Stimulated activated CD4-positive, alpha-beta T cell treated with anti-CD3 and anti-CD28 coated beads, Interleukin-15, amount 100 ng/mL, for 1 hour (primary cell): ENCODE results near the gene PIGQ.
A peak's percentile ranks its signal among the peaks of the same experiment; 100 is the strongest.

ENCODE experiments used
- DNase-seq, 2 donors: peaks; one replicate each; pipeline ENCODE4 v3.0.0-alpha.2; 2020; ENCODE audit warnings: low read depth in 1 of 2, low spot score in 1 of 2

PIGQ gene

DNA sequence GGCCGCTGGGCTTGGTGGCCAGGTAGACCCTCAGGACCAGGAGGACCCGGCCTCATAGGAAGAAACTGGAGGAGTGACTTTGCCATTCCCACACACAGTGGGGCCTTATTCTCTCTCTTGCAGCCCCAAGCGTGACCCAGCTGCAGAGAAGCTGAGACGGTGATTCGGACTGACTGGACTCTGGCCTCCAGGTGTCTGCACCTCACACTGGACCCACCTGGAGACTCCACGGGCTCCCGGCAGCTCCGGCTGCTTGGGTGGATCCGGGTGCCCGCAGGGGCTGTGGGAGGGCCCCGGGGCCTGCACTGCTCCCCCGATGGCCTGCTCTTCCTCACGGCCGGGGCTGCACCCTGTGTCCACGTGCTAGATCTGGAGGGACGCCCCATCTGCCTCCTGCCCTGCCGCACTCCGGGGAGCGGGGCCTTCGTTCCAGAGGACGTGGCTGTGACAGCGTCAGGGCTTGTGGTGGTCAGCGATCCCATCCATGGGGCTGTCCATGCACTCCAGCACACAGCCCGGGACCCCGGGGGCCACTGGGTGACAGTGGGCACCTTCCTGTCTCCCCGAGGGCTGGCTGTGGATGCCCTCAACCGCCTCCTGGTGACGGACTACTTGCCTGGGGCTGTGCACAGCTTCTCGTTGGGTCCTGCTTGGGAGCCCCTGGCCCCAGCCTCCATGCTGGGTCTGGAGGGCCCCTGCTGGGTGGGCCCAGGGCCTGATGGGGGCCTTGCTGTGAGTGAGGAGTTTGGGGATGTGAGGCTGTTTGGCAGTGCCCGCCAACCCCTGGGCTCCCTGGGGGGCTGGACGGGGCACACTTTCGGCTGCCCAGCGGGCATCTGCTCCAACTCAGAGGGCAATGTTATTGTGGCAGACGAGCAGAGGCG lies 2.2 kb upstream of the PIGQ start:
- DNase-seq: no peak

DNA sequence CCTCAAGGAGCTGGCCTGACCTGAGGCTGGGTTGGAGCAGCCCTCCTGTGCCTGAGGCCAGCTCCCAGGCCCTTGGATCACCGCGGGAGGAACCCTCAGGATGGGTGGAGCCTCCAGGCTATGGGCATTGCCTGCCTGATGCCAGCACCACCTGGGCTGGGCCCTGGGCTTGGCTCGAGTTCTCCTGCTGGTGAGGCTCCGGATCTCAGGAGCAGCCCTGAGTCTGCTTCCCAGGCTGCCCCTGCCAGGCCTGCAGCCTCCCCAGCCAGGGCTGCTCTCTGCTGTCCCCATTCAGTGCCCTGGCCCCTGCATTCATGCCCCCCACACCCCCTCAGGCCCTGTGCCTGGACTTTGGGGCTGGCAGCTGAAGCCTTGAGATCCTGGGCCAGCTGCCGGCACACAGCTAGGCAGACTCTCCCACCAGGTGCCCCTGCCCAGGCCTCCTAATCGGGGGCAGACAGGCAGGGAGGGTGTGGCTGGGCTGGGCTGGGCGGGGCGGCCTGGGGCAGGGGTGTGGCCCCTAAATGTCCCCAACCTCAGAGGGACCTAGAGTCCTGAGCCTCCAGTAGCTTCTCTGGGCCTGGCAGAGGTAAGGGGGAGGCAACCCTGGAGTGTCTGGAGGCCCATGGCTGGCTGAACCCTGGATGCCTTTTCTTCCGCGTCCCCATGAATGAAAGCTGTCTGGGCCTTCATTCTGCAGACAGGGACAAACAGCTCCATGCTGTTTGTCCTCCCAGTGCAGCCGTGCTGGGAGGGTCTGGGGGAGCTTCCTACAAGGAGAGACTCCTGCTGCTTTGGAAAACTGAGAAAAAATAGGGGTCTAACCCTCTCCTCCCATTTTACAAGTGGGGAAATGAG lies 1.1 kb upstream of the PIGQ start:
- no peak for DNase-seq

DNA sequence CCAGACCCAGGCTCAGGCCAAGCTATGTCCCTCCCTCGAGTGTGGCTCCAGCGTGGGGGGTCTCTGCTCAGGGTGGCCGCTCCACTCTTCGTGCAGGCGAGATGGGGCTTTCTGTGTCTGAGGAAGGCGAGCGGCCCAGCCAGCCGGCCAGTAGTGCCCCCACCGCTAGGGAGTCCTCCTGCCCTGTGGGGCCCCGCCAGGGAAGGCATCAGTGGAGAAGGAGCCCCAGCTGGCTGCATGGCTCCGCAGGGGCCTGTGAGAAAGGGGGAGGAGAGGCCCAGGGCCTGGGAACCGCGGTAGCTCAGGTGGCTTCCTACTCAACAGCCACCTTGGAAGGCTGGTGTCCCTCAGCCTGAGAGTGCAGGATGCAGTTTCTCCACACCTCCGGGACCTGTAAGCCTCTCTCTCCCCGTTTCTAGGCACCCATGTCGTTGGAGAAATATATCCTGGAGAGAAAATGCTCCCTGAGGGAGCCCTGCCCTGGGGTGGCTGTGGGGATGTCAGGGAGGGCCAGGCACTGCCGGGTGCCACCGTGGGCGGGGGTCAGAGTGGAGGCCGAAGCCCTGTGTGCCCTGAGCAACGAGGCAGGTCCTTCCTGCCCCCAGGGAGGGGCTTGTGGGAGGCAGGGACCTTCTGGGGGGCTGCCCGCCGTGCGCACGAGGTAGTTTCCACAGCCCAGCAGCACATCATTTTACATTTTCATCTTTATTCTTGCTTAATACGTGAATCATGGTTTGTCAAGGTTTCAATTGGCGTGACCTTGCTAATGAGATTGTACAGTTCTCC lies 3.3 kb downstream of the PIGQ start:
- no peak for DNase-seq

DNA sequence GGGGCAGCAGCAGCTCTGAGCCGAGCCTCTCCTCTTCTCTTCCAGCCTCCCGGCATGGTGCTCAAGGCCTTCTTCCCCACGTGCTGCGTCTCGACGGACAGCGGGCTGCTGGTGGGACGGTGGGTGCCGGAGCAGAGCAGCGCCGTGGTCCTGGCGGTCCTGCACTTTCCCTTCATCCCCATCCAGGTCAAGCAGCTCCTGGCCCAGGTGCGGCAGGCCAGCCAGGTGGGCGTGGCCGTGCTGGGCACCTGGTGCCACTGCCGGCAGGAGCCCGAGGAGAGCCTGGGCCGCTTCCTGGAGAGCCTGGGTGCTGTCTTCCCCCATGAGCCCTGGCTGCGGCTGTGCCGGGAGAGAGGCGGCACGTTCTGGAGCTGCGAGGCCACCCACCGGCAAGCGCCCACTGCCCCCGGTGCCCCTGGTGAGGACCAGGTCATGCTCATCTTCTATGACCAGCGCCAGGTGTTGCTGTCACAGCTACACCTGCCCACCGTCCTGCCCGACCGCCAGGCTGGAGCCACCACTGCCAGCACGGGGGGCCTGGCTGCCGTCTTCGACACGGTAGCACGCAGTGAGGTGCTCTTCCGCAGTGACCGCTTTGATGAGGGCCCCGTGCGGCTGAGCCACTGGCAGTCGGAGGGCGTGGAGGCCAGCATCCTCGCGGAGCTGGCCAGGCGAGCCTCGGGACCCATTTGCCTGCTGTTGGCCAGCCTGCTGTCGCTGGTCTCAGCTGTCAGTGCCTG lies 4.4 kb downstream of the PIGQ start:
- no peak for DNase-seq

- no peak for DNase-seq
These were observed 5.8 kb downstream of the PIGQ start for GRCh38 chr16:575354-576196.

DNA sequence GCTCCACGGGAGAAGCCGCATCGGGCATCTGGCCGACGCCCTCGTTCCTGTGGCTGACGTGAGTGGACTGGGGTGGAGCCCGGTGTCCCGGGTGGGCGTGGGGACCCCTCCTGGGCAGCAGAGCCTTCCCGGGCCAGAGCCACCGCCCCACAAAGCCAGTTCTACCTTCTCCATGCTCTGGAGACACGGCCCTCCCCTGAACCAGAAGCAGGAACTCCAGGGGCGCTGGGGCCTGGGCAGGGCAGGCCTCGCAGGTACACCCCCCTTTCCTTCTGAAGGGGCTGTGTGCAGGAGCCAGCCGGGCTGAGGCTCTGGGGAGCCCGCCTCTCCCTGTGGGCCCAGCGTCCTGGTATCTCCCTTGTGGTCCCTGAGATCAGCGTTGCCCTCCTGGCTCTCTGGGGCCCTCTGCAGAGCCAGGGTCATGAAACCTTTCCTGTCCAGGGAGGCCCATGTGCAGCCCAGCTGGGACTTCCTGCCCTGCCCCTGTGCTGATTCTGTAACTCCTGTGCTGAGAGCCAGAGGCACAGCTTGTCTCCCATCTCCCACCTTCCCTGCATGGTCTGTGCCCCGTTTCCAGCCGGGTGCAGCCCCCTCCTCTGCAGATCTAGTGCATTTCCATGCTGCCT lies 6.5 kb downstream of the PIGQ start:
- DNase-seq: no peak

DNA sequence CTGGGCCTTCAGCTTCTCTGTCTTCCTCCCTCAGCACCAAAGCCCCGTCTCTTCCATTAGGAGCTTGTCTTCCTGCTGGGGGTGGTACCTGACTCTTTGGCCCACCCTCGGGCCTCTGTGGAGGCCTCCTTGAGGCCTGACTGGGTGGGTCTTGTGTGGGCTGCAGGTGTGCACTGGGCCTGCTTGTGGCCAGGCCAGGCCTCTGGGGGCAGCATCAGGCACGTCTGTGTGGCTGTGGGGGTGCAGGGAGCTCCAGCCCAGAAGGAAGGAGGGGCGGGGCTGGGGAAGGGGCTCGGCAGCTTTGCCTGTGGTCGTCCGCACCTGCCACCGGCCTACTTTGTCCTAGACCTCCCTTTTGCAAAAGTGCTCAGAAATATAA lies 7.0 kb downstream of the PIGQ start:
- no peak for DNase-seq

DNA sequence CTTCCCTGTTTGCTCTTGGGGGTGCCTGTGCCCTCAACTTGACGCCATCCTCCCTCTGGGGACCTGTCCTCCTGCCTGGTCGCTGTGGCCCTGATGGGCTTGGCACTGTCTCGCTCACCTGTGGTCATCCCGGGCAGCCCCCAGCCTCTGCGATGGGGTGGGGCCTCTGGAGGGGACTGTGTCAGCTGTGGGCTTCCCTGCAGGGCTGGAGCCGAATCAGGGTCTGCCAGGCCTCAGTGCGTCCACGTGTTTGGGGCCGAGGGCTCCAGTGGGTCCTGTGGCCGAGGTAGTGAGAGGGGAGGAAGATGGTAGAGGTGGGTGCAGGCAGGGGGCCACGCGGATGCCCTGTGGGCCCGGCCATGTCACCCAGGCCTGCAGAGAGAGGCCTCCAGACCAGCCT lies 8.0 kb downstream of the PIGQ start:
- DNase-seq: no peak

GRCh38 chr16:578232-578869 lies 8.6 kb downstream of the PIGQ start:
- no peak for DNase-seq

DNA sequence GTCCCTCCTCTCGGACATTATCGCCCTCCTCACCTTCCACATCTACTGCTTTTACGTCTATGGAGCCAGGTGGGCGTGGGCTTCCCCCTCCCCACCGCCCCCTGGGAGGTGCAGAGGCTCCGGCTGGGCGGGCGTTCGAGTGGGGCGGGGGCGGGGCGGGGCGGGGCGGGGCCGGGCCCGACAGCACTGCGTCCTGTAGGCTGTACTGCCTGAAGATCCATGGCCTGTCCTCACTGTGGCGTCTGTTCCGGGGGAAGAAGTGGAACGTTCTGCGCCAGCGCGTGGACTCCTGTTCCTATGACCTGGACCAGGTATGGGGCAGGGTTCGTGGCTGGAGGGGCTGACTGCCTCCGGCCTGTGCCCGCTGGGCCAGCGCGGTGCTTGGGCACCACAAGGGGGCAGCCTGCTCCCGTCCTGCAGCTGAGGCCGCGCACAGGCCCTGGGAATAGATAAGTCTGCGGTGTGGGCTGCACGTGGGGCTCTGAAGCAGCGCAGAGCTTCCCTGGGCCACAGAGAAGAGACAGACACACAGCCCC lies 9.2 kb downstream of the PIGQ start:
- peak; percentile 44 to 45 for DNase-seq

- DNase-seq: no peak
These were observed 10.6 kb downstream of the PIGQ start for GRCh38 chr16:580141-580945.

GRCh38 chr16:580946-581498 lies 11.3 kb downstream of the PIGQ start:
- DNase-seq: no peak

DNA sequence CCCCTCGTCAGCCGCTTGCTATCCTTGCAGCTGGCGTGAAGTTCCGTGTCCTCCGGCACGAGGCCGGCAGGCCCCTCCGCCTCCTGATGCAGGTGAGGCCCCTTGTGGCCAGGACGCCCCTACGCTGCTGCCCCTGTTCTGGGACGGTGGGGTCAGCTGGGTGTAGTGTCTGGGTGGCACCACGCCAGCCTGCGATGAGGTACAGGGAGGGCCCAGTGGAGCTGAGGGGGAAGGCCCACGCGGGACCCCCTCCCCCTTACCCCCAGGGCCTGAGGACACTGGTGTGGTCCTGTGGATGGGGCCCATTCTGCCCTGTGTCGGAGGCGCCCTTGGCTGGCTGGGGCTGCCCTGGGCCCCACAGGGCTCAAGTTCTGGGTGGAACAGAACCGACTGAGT lies 12.4 kb downstream of the PIGQ start:
- no peak for DNase-seq

- DNase-seq: no peak
These were observed 13.0 kb downstream of the PIGQ start for GRCh38 chr16:582614-583331.

GRCh38 chr16:583470-583814 lies 13.7 kb downstream of the PIGQ start:
- DNase-seq: no peak

DNA sequence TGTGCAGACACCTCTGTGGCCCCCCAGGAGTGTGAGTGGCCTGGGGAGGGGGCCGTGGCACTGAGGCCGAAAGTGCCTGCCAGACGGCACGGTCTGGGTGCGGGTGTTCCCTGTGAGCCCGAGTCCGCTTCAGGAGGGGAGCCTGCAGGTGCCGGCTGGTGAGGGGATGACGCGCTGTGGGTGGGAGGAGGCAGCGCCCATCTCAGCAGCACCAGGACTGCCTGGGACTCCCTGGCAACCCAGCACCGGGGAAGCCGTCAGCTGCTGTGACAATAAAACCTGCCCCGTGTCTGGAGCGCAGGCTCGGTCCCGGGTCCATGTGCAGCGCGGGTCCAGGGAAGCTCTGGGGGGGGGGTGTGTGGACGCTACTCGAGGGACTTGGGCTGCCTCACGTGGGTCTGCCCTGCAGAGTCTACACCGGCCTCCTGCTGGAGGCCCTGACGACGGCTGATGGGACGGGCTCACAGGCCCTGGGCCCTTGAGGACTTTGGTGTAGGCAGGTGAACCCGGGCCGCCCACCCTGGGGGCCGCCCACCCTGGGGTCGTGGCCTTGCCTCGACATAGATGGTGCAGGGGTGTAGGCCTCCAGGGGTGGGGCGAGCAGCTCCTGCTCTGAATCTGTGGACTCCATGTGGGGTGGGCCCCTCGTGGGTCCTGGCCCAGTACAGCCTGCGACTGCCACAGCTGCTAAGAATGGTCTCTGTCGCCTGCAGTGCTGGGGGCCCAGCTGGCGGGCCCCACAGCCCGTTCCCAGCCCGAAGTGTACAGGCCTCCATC lies 14.2 kb downstream of the PIGQ start:
- DNase-seq: no peak
